Peyer's patch (tissue), 4 donors: Measurements from ENCODE around the gene TMEM185A. TPM values are rescaled to one million over a fixed set of nuclear protein-coding genes. Genes with fewer than 3 reads are reported as not detected.

Experiments used
- DNase-seq, 3 donors: peaks; one replicate each; pipeline ENCODE4 v3.0.0-alpha.2; 2017 to 2019
- H3K27ac ChIP-seq, 4 donors: fragments of 200-600 bp; sonication (generic); one replicate each; pipeline ENCODE4 v1.5.1; 2016 to 2019
- H3K27me3 ChIP-seq, 2 donors: fragments of 200-600 bp; sonication (generic); one replicate each; pipeline ENCODE4 v1.5.1; 2019
- H3K36me3 ChIP-seq, 3 donors: fragments of 200-600 bp; sonication (generic); one replicate each; pipeline ENCODE4 v1.5.1; 2016 to 2019
- H3K4me1 ChIP-seq, 4 donors: fragments of 200-600 bp; sonication (generic); one replicate each; pipeline ENCODE4 v1.5.1; 2016 to 2019
- H3K4me3 ChIP-seq, 4 donors: fragments of 200-600 bp; sonication (generic); 1 replicate in 3 of 4; 2 replicates in 1 of 4; pipeline ENCODE4 v1.5.1; 2016 to 2019; ENCODE audit warnings: mild to moderate bottlenecking in 1 of 4
- H3K9me3 ChIP-seq, 4 donors: fragments of 200-600 bp; sonication (generic); one replicate each; pipeline ENCODE4 v1.5.1; 2016 to 2019; ENCODE audit warnings: mild to moderate bottlenecking in 1 of 4
- CTCF ChIP-seq, 6 experiments: fragments of 450-650 bp in 4 of 6; fragments of 200-600 bp in 2 of 6; sonication (generic) in 1 of 6; IDR thresholded peaks; one replicate each; pipeline ENCODE4 v1.5.1; 2017 to 2019; ENCODE audit warnings: antibody characterized with exemption in 6 of 6, mild to moderate bottlenecking in 3 of 6, moderate library complexity in 1 of 6
- POLR2A ChIP-seq, 2 donors: fragments of 450-650 bp; IDR thresholded peaks; one replicate each; pipeline ENCODE4 v1.5.1; 2017; ENCODE audit warnings: antibody characterized with exemption in 2 of 2, mild to moderate bottlenecking in 2 of 2, moderate library complexity in 2 of 2
- total RNA-seq, 4 donors: library from RNA; depleted of rRNA; stranded (reverse); fragments of >200 nt; gene quantifications; one replicate each; pipeline ENCODE4 v1.1.0, GENCODE V29; 2016

TMEM185A gene
- total RNA-seq, 4 donors from 2014 or later = 11.0 to 17.3 (median 14.3) TPM

- no peak for TF ChIP-seq CTCF (IDR thresholded peaks at IDR 0.05)
- no peak for TF ChIP-seq POLR2A (IDR thresholded peaks at IDR 0.05)
- H3K9me3 ChIP-seq = no peaks in the 10 kb centered on the region
- H3K4me3 ChIP-seq = no peak overlapping the region
- DNase-seq = no peak
- H3K27me3 ChIP-seq = no peaks in the 10 kb centered on the region
- no peak overlapping the region for H3K27ac ChIP-seq
- H3K36me3 ChIP-seq = no peaks in the 10 kb centered on the region
- H3K4me1 ChIP-seq = no peaks in the 10 kb centered on the region
Measured at GRCh38 chrX:149572743-149573142, 58.8 kb downstream of the TMEM185A start.

- Histone ChIP-seq H3K27ac (no peak overlapping the region), H3K4me3 (no peak overlapping the region), H3K4me1 (no peaks in the 10 kb centered on the region), H3K27me3 (no peaks in the 10 kb centered on the region), H3K36me3 (no peaks in the 10 kb centered on the region), H3K9me3 (no peaks in the 10 kb centered on the region)
- TF ChIP-seq CTCF (IDR thresholded peaks at IDR 0.05) = no peak
- TF ChIP-seq POLR2A (IDR thresholded peaks at IDR 0.05) = no peak
- DNase-seq = no peak
Measured at GRCh38 chrX:149571770-149572169, 59.8 kb downstream of the TMEM185A start.

GRCh38 chrX:149570668-149571067 is 60.9 kb downstream of the TMEM185A start:
- TF ChIP-seq CTCF (IDR thresholded peaks at IDR 0.05) = no peak
- TF ChIP-seq POLR2A (IDR thresholded peaks at IDR 0.05) = no peak
- no peaks in the 10 kb centered on the region for H3K4me1 ChIP-seq
- no peaks in the 10 kb centered on the region for H3K27me3 ChIP-seq
- H3K36me3 ChIP-seq = no peaks in the 10 kb centered on the region
- no peak overlapping the region for H3K27ac ChIP-seq
- H3K9me3 ChIP-seq = no peaks in the 10 kb centered on the region
- no peak overlapping the region for H3K4me3 ChIP-seq
- DNase-seq = no peak

- DNase-seq = no peak
- H3K27me3 ChIP-seq = no peaks in the 10 kb centered on the region
- no peak for TF ChIP-seq POLR2A (IDR thresholded peaks at IDR 0.05)
- no peak for TF ChIP-seq CTCF (IDR thresholded peaks at IDR 0.05)
Measured at GRCh38 chrX:149569770-149570169, 61.8 kb downstream of the TMEM185A start.

GRCh38 chrX:149568701-149569296 is 62.8 kb downstream of the TMEM185A start:
- DNase-seq = no peak

More at GRCh38 chrX:149569770-149570169, 61.8 kb downstream of the TMEM185A start:
- no peak overlapping the region for H3K4me3 ChIP-seq
- no peaks in the 10 kb centered on the region for H3K4me1 ChIP-seq
- H3K9me3 ChIP-seq = no peaks in the 10 kb centered on the region
- no peaks in the 10 kb centered on the region for H3K36me3 ChIP-seq
- no peak overlapping the region for H3K27ac ChIP-seq

More at GRCh38 chrX:149568701-149569296, 62.8 kb downstream of the TMEM185A start:
- Histone ChIP-seq H3K27me3 (no peaks in the 10 kb centered on the region), H3K4me1 (no peaks in the 10 kb centered on the region), H3K9me3 (no peaks in the 10 kb centered on the region), H3K27ac (no peak overlapping the region), H3K4me3 (no peak overlapping the region), H3K36me3 (no peaks in the 10 kb centered on the region)
- TF ChIP-seq CTCF (IDR thresholded peaks at IDR 0.05) (no peak), POLR2A (IDR thresholded peaks at IDR 0.05) (no peak)
